CD14-positive monocyte (primary cell): ENCODE measurements around the gene NME9. TPM values are rescaled to one million over a fixed set of nuclear protein-coding genes. Genes with fewer than 3 reads are reported as not detected.
A peak's percentile ranks its signal among the peaks of the same experiment; 100 is the strongest.

ENCODE experiments used
- DNase-seq, 3 donors: peaks; one replicate each; pipeline ENCODE4 v3.0.0-alpha.2; 2011 to 2022
- H2AFZ ChIP-seq: 2 replicates; pipeline ENCODE4 v1.6.0; 2012; ENCODE audit warnings: mild to moderate bottlenecking, low read depth, low read length, inconsistent platforms; ENCODE audit not compliant: insufficient read depth, poor library complexity, severe bottlenecking
- H3K27ac ChIP-seq, 2 donors: 1 replicate in 1 of 2; 2 replicates in 1 of 2; pipeline ENCODE4 v1.5.1; 2012 to 2013; ENCODE audit warnings: low read length in 2 of 2, control low read depth in 1 of 2, inconsistent platforms in 1 of 2, low read depth in 1 of 2, mild to moderate bottlenecking in 1 of 2
- H3K27me3 ChIP-seq, 2 donors: one replicate each; pipeline versions ENCODE4 v1.6.0 to v1.6.1; 2011 to 2013; ENCODE audit warnings: low read length in 2 of 2; ENCODE audit not compliant: control insufficient read depth in 2 of 2, insufficient read depth in 2 of 2
- H3K36me3 ChIP-seq, 2 donors: replicated peaks in 1 of 2; 1 replicate in 1 of 2; 2 replicates in 1 of 2; pipeline versions ENCODE4 v1.5.1 to v1.6.1; 2012 to 2013; ENCODE audit warnings: low read length in 2 of 2, control low read depth in 1 of 2, inconsistent platforms in 1 of 2, mild to moderate bottlenecking in 1 of 2; ENCODE audit not compliant: insufficient read depth in 2 of 2, control insufficient read depth in 1 of 2
- H3K4me1 ChIP-seq, 2 donors: 1 replicate in 1 of 2; 2 replicates in 1 of 2; pipeline versions ENCODE4 v1.5.1 to v1.6.1; 2012 to 2013; ENCODE audit warnings: low read length in 2 of 2, control low read depth in 1 of 2, inconsistent platforms in 1 of 2, mild to moderate bottlenecking in 1 of 2, moderate library complexity in 1 of 2; ENCODE audit not compliant: insufficient read depth in 2 of 2, control insufficient read depth in 1 of 2
- H3K4me2 ChIP-seq: replicated peaks from 2 replicates; pipeline ENCODE3; 2012; ENCODE audit warnings: low read length, moderate library complexity, mild to moderate bottlenecking; ENCODE audit not compliant: poor library complexity, severe bottlenecking; ENCODE audit errors: extremely low read depth
- H3K4me3 ChIP-seq, 3 experiments: fragments of 200-600 bp in 1 of 3; sonication (generic) in 1 of 3; replicated peaks in 1 of 3; 1 replicate in 2 of 3; 2 replicates in 1 of 3; pipeline ENCODE4 v1.5.1; 2011 to 2013; ENCODE audit warnings: low read length in 3 of 3, mild to moderate bottlenecking in 3 of 3, control low read depth in 2 of 3, low read depth in 2 of 3, inconsistent platforms in 1 of 3, moderate library complexity in 1 of 3
- H3K79me2 ChIP-seq: 2 replicates; pipeline ENCODE4 v1.6.0; 2012; ENCODE audit warnings: mild to moderate bottlenecking, control low read depth, inconsistent platforms, low read length, moderate library complexity; ENCODE audit not compliant: insufficient read depth
- H3K9ac ChIP-seq: 2 replicates; pipeline ENCODE4 v1.6.0; 2017; ENCODE audit warnings: low read length, mild to moderate bottlenecking; ENCODE audit not compliant: insufficient read depth, poor library complexity, severe bottlenecking
- H3K9me3 ChIP-seq, 2 donors: replicated peaks in 1 of 2; 1 replicate in 1 of 2; 2 replicates in 1 of 2; pipeline versions ENCODE4 v1.5.1 to v1.6.1; 2012 to 2013; ENCODE audit warnings: low read length in 2 of 2, control low read depth in 1 of 2; ENCODE audit not compliant: control insufficient read depth in 1 of 2, insufficient read depth in 1 of 2
- H4K20me1 ChIP-seq: 2 replicates; pipeline ENCODE4 v1.6.0; 2012; ENCODE audit warnings: mild to moderate bottlenecking, low read length, control low read depth, moderate library complexity; ENCODE audit not compliant: insufficient read depth
- H3K27ac Mint-ChIP-seq, 7 donors: one replicate each; pipeline ENCODE4 v1.8.0; 2020; ENCODE audit warnings: mild to moderate bottlenecking in 7 of 7, mixed read lengths in 7 of 7, moderate library complexity in 6 of 7, inconsistent platforms in 2 of 7
- H3K27me3 Mint-ChIP-seq, 3 donors: one replicate each; pipeline ENCODE4 v1.8.0; 2021 to 2022; ENCODE audit warnings: low read depth in 3 of 3, mild to moderate bottlenecking in 3 of 3, mixed read lengths in 3 of 3, moderate library complexity in 3 of 3, inconsistent platforms in 1 of 3
- H3K36me3 Mint-ChIP-seq, 2 donors: one replicate each; pipeline ENCODE4 v1.8.0; 2020; ENCODE audit warnings: mixed read lengths in 2 of 2, inconsistent platforms in 1 of 2, mild to moderate bottlenecking in 1 of 2
- H3K4me1 Mint-ChIP-seq: one replicate; pipeline ENCODE4 v1.8.0; 2020; ENCODE audit warnings: mild to moderate bottlenecking, mixed read lengths
- H3K4me3 Mint-ChIP-seq, 2 donors: one replicate each; pipeline ENCODE4 v1.8.0; 2020; ENCODE audit warnings: mild to moderate bottlenecking in 2 of 2, mixed read lengths in 2 of 2, moderate library complexity in 1 of 2
- H3K9me3 Mint-ChIP-seq, 7 donors: one replicate each; pipeline ENCODE4 v1.8.0; 2020 to 2022; ENCODE audit warnings: mixed read lengths in 7 of 7, mild to moderate bottlenecking in 6 of 7, moderate library complexity in 6 of 7, inconsistent platforms in 2 of 7
- WGBS: methylation state at CpG from one replicate; pipeline ENCODE4 v1.1.5; 2013; ENCODE audit warnings: missing lambda C conversion rate; ENCODE audit not compliant: insufficient coverage; 5-methylcytosine and 5-hydroxymethylcytosine counted together
- intact Hi-C, 2 donors: fragments of 100-400 bp; cut with micrococcal nuclease; formaldehyde crosslinking; loops; one replicate each; pipeline versions ENCODE4 v1.15.0 to v1.15.1; 2023
- polyA plus RNA-seq, 3 donors: library from polyadenylated mRNA; depleted of rRNA in 1 of 3; unstranded in 2 of 3; stranded (reverse) in 1 of 3; fragments of 300-500 nt in 2 of 3; fragments of >200 nt in 1 of 3; fragmentation: Illumina TruSeq in 2 of 3; gene quantifications; 1 replicate in 2 of 3; 2 replicates in 1 of 3; pipeline ENCODE4 v1.2.3, GENCODE V29; 2012 to 2021
- TF ChIP-seq, protein P1 (sequence below): fragments of 200-600 bp; IDR thresholded peaks from one replicate; pipeline ENCODE4 v1.8.0; 2022; ENCODE audit warnings: antibody characterized with exemption, mild to moderate bottlenecking

Gene NME9
- polyA plus RNA-seq, 3 donors = 0.04 TPM; not detected in 2

DNA sequence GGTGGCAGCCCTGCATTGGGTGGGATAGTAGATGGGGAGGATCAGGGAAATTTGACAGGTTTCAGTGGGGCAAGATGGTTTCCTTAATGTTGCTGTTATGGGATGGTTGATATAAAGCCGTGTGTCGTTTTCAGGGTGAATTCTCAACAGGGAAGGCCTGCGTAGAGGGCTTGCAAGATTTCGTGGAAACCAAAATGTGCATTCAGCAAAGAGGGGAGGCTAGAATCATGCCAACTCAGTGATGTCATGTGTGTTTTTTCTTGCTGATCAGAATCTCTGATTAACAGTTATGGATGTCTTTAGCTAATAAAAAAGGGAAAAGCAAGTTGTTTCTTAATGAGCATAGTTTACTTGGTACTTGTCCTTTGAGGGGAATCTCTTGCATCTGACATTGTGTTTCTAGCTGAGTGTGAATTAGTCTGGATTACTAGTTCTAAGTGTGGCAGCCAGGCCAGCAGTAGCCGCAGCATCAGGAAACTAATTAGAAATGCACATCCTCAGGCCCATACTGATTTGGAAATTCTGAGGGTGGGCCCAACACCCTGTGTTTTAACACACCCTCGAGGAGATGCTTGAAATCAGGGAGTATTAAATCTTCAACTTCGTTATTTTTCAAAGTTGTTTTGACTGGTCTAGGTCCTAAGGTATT lies 43.6 kb upstream of the NME9 start:
- H3K4me2 ChIP-seq = no peak overlapping the region
- no peaks in the 10 kb centered on the region for H4K20me1 ChIP-seq
- intact Hi-C loops = no loop called here
- H3K79me2 ChIP-seq = no peaks in the 10 kb centered on the region
- H3K27ac Mint-ChIP-seq = peak overlapping the region in 2 of 7 donors; percentile 36 to 57
- H3K9me3 Mint-ChIP-seq = peaks cover 0 to 7% (median 4%) of the 10 kb centered on the region in 7 donors
- H3K27ac ChIP-seq = no peak overlapping the region
- H3K9ac ChIP-seq = no peak overlapping the region
- TF ChIP-seq, protein P1, sequence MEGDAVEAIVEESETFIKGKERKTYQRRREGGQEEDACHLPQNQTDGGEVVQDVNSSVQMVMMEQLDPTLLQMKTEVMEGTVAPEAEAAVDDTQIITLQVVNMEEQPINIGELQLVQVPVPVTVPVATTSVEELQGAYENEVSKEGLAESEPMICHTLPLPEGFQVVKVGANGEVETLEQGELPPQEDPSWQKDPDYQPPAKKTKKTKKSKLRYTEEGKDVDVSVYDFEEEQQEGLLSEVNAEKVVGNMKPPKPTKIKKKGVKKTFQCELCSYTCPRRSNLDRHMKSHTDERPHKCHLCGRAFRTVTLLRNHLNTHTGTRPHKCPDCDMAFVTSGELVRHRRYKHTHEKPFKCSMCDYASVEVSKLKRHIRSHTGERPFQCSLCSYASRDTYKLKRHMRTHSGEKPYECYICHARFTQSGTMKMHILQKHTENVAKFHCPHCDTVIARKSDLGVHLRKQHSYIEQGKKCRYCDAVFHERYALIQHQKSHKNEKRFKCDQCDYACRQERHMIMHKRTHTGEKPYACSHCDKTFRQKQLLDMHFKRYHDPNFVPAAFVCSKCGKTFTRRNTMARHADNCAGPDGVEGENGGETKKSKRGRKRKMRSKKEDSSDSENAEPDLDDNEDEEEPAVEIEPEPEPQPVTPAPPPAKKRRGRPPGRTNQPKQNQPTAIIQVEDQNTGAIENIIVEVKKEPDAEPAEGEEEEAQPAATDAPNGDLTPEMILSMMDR = no peak
- no peaks in the 10 kb centered on the region for H3K9me3 ChIP-seq
- DNase-seq = no peak
- H3K27me3 ChIP-seq = no peaks in the 10 kb centered on the region
- peaks cover 6 to 16% of the 10 kb centered on the region in 2 donors for H3K36me3 Mint-ChIP-seq
- peaks cover 29 to 32% of the 10 kb centered on the region in 2 donors for H3K4me1 ChIP-seq
- 96% methylated on average over 5 of the region's 7 CpGs for WGBS
- H3K36me3 ChIP-seq = no peaks in the 10 kb centered on the region
- H2AFZ ChIP-seq = no peak overlapping the region
- no peak overlapping the region for H3K4me3 Mint-ChIP-seq
- peaks cover 35% of the 10 kb centered on the region for H3K4me1 Mint-ChIP-seq
- peaks cover 0 to 5% (median 4%) of the 10 kb centered on the region in 3 donors for H3K27me3 Mint-ChIP-seq
- H3K4me3 ChIP-seq = no peak overlapping the region

DNA sequence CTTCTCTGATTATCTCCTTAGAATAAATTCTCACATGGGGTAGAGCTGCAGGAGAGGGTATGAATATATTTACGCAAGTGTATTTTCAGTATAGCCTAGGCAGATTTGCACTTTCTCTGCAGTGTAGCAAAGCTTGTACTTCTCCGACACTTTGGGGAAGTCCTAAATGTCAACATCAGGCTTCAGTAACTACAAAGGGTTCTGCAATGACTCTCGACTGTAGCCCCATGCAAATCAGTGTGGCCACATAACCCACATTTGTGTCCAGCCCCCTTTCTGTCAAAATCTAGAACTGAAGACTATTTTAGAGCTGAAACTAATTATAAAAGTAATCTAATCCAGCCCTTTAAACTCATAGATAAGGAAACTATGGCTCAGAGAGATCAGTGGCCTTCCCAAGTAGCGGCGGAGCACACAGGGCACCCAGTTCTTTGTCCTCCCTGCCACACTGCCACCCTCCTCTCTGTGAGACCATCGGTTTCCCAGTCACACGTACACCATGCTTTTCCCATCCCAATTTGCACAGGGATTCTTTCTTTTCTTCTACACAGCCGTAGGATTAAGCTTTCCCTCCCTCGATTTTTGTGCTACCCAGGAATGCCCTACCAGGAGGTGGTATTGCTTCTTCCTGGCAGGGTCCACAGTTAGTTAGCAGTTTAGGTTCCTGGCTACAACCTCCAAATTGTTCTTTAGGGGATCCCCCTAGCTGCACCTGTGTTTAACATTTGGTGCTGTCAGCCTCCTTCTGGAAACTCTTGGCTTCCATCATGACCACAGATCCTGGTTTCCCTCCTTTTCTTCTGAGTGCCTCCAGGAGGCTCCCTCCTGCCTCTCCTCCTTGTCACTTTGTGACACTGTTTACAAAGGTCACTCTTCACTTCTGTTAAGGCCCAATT lies 41.7 kb upstream of the NME9 start:
- H4K20me1 ChIP-seq = no peaks in the 10 kb centered on the region
- no peaks in the 10 kb centered on the region for H3K36me3 ChIP-seq
- H3K4me3 ChIP-seq = no peak overlapping the region
- H3K9ac ChIP-seq = peak overlapping the region; percentile 30
- Mint-ChIP-seq H3K27me3 (peaks cover 0 to 5% (median 4%) of the 10 kb centered on the region in 3 donors), H3K27ac (peak overlapping the region; percentile 75 to 96 (median 88)), H3K4me1 (peaks cover 51% of the 10 kb centered on the region), H3K4me3 (peak overlapping the region in 1 of 2 donors; percentile 31), H3K9me3 (peaks cover 0 to 7% (median 4%) of the 10 kb centered on the region in 7 donors), H3K36me3 (peaks cover 6 to 16% of the 10 kb centered on the region in 2 donors)
- TF ChIP-seq, protein P1 = no peak
- H3K9me3 ChIP-seq = no peaks in the 10 kb centered on the region
- H3K4me1 ChIP-seq = peaks cover 44 to 49% of the 10 kb centered on the region in 2 donors
- no peak overlapping the region for H2AFZ ChIP-seq
- DNase-seq = peak; percentile 82 to 94 (median 87)
- 73% methylated on average over 7 of the region's 9 CpGs for WGBS
- H3K27me3 ChIP-seq = no peaks in the 10 kb centered on the region
- H3K27ac ChIP-seq = peak overlapping the region; percentile 41 to 73
- peak overlapping the region; percentile 30 for H3K4me2 ChIP-seq
- intact Hi-C loops = no loop called here
- no peaks in the 10 kb centered on the region for H3K79me2 ChIP-seq
